GM23338 (cell line): ENCODE measurements around the gene NDEL1. TPM values are rescaled to one million over a fixed set of nuclear protein-coding genes. Genes with fewer than 3 reads are reported as not detected.

Experiments used
- ATAC-seq: fragments of 200-7000 bp; cut with Tn5 transposase; 3 replicates; pipeline ENCODE4 v1.9.1; 2020
- DNase-seq: peaks from one replicate; pipeline ENCODE4 v3.0.0-alpha.2; 2015; ENCODE audit warnings: low spot score
- H2AFZ ChIP-seq: fragments of 200-600 bp; sonication (generic); 2 replicates; pipeline ENCODE4 v1.8.0; 2016; ENCODE audit warnings: antibody characterized with exemption, mild to moderate bottlenecking, moderate library complexity
- H3F3A ChIP-seq: fragments of 200-600 bp; sonication (generic); replicated peaks from 2 replicates; pipeline ENCODE4 v1.8.0; 2017; ENCODE audit warnings: antibody characterized with exemption, mixed run types, low read depth
- H3K27ac ChIP-seq: fragments of 200-600 bp; sonication (generic); 2 replicates; pipeline ENCODE4 v1.6.1; 2016; ENCODE audit warnings: low read depth
- H3K27me3 ChIP-seq: fragments of 200-600 bp; sonication (generic); 2 replicates; pipeline ENCODE4 v1.8.0; 2016; ENCODE audit warnings: mild to moderate bottlenecking, mixed run types, moderate library complexity; ENCODE audit not compliant: insufficient read depth
- H3K36me3 ChIP-seq: fragments of 200-600 bp; sonication (generic); 2 replicates; pipeline ENCODE4 v1.8.0; 2016; ENCODE audit warnings: mild to moderate bottlenecking; ENCODE audit not compliant: insufficient read depth
- H3K4me1 ChIP-seq: fragments of 200-600 bp; sonication (generic); 2 replicates; pipeline ENCODE4 v1.8.0; 2016; ENCODE audit warnings: mild to moderate bottlenecking, moderate library complexity; ENCODE audit not compliant: insufficient read depth
- H3K4me2 ChIP-seq: fragments of 200-600 bp; sonication (generic); 2 replicates; pipeline ENCODE4 v1.7.1; 2017; ENCODE audit warnings: mixed run types
- H3K4me3 ChIP-seq: fragments of 200-600 bp; sonication (generic); 2 replicates; pipeline ENCODE4 v1.6.1; 2016; ENCODE audit warnings: mixed run types
- H3K79me2 ChIP-seq: fragments of 200-600 bp; sonication (generic); replicated peaks from 2 replicates; pipeline ENCODE4 v1.8.0; 2017; ENCODE audit warnings: mild to moderate bottlenecking; ENCODE audit not compliant: insufficient read depth
- H3K9me2 ChIP-seq: fragments of 200-600 bp; sonication (generic); 2 replicates; pipeline ENCODE4 v1.8.0; 2017; ENCODE audit not compliant: insufficient read depth
- H4K20me1 ChIP-seq: fragments of 200-600 bp; sonication (generic); replicated peaks from 2 replicates; pipeline ENCODE4 v1.8.0; 2017; ENCODE audit warnings: mild to moderate bottlenecking; ENCODE audit not compliant: insufficient read depth
- H3K27ac Mint-ChIP-seq: 2 replicates; pipeline ENCODE4 v1.8.0; 2020; ENCODE audit warnings: inconsistent platforms, mild to moderate bottlenecking, moderate library complexity, mixed read lengths
- H3K27me3 Mint-ChIP-seq: 3 replicates; pipeline ENCODE4 v1.8.0; 2022; ENCODE audit warnings: low read depth, mild to moderate bottlenecking, moderate library complexity, mixed read lengths, inconsistent platforms; ENCODE audit not compliant: insufficient read depth, poor library complexity
- H3K36me3 Mint-ChIP-seq: 3 replicates; pipeline ENCODE4 v1.8.0; 2021; ENCODE audit warnings: low read depth, mild to moderate bottlenecking, inconsistent platforms, moderate library complexity, mixed read lengths
- H3K4me1 Mint-ChIP-seq: 3 replicates; pipeline ENCODE4 v1.8.0; 2020; ENCODE audit warnings: mild to moderate bottlenecking, inconsistent platforms, mixed read lengths
- H3K4me3 Mint-ChIP-seq: 3 replicates; pipeline ENCODE4 v1.8.0; 2021; ENCODE audit warnings: moderate library complexity, mild to moderate bottlenecking, inconsistent platforms, mixed read lengths
- H3K9me3 Mint-ChIP-seq: 3 replicates; pipeline ENCODE4 v1.8.0; 2020; ENCODE audit warnings: moderate library complexity, mild to moderate bottlenecking, inconsistent platforms, mixed read lengths
- CREB1 ChIP-seq: fragments of 250-450 bp; sonication (Bioruptor Pico); IDR thresholded peaks from 2 replicates; pipeline ENCODE4 v1.5.0; 2020; ENCODE audit warnings: low read depth, mild to moderate bottlenecking, moderate library complexity
- EZH2 ChIP-seq: fragments of 200-600 bp; sonication (generic); IDR thresholded peaks from one replicate; pipeline ENCODE4 v1.8.0; 2017; ENCODE audit warnings: antibody characterized with exemption, mild to moderate bottlenecking, low read depth; ENCODE audit not compliant: unreplicated experiment
- JUNB ChIP-seq: IDR thresholded peaks from one replicate; pipeline ENCODE4 v1.6.1; 2016; ENCODE audit warnings: antibody characterized with exemption; ENCODE audit not compliant: unreplicated experiment
- POLR2AphosphoS5 ChIP-seq: IDR thresholded peaks from 2 replicates; pipeline ENCODE4 v1.6.1; 2016; ENCODE audit warnings: antibody characterized with exemption, low read depth
- ZNF114 ChIP-seq: fragments of 250-450 bp; sonication (Bioruptor Pico); IDR thresholded peaks from 2 replicates; pipeline ENCODE4 v1.5.0; 2020; ENCODE audit warnings: mild to moderate bottlenecking, moderate library complexity
- ZNF331 ChIP-seq: fragments of 250-450 bp; sonication (Bioruptor Pico); IDR thresholded peaks from 2 replicates; pipeline ENCODE4 v1.5.0; 2020; ENCODE audit warnings: low read depth, mild to moderate bottlenecking, moderate library complexity
- polyA plus RNA-seq: library from polyadenylated mRNA; unstranded; fragments of >200 nt; fragmentation: Nextera tagmentation; extraction: Ambion mirVana; gene quantifications from 2 replicates; pipeline ENCODE4 v1.2.1, GENCODE V29; 2016
- total RNA-seq: library from RNA; depleted of rRNA; stranded (reverse); fragments of >200 nt; shearing (Covaris generic); gene quantifications from 2 replicates; pipeline ENCODE4 v1.2.3, GENCODE V29; 2014
- TF ChIP-seq, protein P1 (sequence below): fragments of 250-450 bp; sonication (Bioruptor Pico); IDR thresholded peaks from 2 replicates; pipeline ENCODE4 v1.5.0; 2020; ENCODE audit warnings: mild to moderate bottlenecking, moderate library complexity
- TF ChIP-seq, protein P2 (sequence below): IDR thresholded peaks from 2 replicates; pipeline ENCODE4 v1.6.1; 2016; ENCODE audit warnings: antibody characterized with exemption
- TF ChIP-seq, protein P3 (sequence below), 2 experiments: fragments of 200-600 bp in 1 of 2; sonication (generic) in 1 of 2; conservative IDR thresholded peaks; 2 replicates each; pipeline versions ENCODE4 v1.5.1 to v1.6.1; 2016 to 2017; ENCODE audit warnings: antibody characterized with exemption in 2 of 2, low read depth in 2 of 2, mild to moderate bottlenecking in 2 of 2, moderate library complexity in 1 of 2

The NDEL1 gene
- total and polyA plus RNA-seq, 2 experiments from 2014 or later = 21.2 to 26.0 TPM

DNA sequence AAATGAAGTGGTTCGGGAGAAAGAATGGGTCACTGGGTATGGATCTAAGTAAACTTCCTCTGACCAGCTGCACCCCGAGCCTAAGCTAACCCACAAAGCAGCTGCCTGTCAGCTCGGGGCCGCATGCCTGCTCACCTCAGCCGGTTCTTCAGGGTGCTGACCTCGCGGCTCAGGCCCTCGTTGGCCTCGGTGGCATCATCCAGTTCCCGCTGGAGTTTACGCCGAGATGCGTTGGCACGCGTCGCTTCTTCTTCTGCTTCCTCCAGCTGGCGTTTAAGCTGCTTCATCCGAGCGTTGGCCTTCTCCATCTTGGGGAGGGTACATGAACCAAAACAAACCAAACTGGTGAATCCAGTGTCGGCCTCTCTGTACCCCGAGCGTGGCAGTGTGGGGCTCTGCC is 41.1 kb downstream of the NDEL1 start:
- peaks cover 13% of the 10 kb centered on the region for H4K20me1 ChIP-seq
- H3K4me3 ChIP-seq = no peak overlapping the region
- no peak for DNase-seq
- no peak overlapping the region for H3K4me2 ChIP-seq
- Mint-ChIP-seq H3K27ac (no peak overlapping the region), H3K4me3 (no peak overlapping the region), H3K36me3 (peaks cover 90% of the 10 kb centered on the region), H3K9me3 (no peaks in the 10 kb centered on the region), H3K27me3 (peaks cover 12% of the 10 kb centered on the region), H3K4me1 (no peaks in the 10 kb centered on the region)
- no peaks in the 10 kb centered on the region for H3K4me1 ChIP-seq
- peaks cover 54% of the 10 kb centered on the region for H3K36me3 ChIP-seq
- TF ChIP-seq, protein P1, sequence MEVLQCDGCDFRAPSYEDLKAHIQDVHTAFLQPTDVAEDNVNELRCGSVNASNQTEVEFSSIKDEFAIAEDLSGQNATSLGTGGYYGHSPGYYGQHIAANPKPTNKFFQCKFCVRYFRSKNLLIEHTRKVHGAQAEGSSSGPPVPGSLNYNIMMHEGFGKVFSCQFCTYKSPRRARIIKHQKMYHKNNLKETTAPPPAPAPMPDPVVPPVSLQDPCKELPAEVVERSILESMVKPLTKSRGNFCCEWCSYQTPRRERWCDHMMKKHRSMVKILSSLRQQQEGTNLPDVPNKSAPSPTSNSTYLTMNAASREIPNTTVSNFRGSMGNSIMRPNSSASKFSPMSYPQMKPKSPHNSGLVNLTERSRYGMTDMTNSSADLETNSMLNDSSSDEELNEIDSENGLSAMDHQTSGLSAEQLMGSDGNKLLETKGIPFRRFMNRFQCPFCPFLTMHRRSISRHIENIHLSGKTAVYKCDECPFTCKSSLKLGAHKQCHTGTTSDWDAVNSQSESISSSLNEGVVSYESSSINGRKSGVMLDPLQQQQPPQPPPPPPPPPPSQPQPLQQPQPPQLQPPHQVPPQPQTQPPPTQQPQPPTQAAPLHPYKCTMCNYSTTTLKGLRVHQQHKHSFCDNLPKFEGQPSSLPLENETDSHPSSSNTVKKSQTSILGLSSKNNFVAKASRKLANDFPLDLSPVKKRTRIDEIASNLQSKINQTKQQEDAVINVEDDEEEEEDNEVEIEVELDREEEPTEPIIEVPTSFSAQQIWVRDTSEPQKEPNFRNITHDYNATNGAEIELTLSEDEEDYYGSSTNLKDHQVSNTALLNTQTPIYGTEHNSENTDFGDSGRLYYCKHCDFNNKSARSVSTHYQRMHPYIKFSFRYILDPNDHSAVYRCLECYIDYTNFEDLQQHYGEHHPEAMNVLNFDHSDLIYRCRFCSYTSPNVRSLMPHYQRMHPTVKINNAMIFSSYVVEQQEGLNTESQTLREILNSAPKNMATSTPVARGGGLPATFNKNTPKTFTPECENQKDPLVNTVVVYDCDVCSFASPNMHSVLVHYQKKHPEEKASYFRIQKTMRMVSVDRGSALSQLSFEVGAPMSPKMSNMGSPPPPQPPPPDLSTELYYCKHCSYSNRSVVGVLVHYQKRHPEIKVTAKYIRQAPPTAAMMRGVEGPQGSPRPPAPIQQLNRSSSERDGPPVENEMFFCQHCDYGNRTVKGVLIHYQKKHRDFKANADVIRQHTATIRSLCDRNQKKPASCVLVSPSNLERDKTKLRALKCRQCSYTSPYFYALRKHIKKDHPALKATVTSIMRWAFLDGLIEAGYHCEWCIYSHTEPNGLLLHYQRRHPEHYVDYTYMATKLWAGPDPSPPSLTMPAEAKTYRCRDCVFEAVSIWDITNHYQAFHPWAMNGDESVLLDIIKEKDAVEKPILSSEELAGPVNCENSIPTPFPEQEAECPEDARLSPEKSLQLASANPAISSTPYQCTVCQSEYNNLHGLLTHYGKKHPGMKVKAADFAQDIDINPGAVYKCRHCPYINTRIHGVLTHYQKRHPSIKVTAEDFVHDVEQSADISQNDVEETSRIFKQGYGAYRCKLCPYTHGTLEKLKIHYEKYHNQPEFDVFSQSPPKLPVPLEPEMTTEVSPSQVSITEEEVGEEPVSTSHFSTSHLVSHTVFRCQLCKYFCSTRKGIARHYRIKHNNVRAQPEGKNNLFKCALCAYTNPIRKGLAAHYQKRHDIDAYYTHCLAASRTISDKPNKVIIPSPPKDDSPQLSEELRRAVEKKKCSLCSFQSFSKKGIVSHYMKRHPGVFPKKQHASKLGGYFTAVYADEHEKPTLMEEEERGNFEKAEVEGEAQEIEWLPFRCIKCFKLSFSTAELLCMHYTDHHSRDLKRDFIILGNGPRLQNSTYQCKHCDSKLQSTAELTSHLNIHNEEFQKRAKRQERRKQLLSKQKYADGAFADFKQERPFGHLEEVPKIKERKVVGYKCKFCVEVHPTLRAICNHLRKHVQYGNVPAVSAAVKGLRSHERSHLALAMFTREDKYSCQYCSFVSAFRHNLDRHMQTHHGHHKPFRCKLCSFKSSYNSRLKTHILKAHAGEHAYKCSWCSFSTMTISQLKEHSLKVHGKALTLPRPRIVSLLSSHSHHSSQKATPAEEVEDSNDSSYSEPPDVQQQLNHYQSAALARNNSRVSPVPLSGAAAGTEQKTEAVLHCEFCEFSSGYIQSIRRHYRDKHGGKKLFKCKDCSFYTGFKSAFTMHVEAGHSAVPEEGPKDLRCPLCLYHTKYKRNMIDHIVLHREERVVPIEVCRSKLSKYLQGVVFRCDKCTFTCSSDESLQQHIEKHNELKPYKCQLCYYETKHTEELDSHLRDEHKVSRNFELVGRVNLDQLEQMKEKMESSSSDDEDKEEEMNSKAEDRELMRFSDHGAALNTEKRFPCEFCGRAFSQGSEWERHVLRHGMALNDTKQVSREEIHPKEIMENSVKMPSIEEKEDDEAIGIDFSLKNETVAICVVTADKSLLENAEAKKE = no peak
- TF ChIP-seq CREB1 (CRISPR knock-in tag) (no peak), JUNB (no peak), POLR2AphosphoS5 (no peak), ZNF331 (CRISPR knock-in tag) (no peak), EZH2 (no peak), ZNF114 (no peak)
- TF ChIP-seq, protein P2, sequence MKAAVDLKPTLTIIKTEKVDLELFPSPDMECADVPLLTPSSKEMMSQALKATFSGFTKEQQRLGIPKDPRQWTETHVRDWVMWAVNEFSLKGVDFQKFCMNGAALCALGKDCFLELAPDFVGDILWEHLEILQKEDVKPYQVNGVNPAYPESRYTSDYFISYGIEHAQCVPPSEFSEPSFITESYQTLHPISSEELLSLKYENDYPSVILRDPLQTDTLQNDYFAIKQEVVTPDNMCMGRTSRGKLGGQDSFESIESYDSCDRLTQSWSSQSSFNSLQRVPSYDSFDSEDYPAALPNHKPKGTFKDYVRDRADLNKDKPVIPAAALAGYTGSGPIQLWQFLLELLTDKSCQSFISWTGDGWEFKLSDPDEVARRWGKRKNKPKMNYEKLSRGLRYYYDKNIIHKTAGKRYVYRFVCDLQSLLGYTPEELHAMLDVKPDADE = no peak
- TF ChIP-seq, protein P3, sequence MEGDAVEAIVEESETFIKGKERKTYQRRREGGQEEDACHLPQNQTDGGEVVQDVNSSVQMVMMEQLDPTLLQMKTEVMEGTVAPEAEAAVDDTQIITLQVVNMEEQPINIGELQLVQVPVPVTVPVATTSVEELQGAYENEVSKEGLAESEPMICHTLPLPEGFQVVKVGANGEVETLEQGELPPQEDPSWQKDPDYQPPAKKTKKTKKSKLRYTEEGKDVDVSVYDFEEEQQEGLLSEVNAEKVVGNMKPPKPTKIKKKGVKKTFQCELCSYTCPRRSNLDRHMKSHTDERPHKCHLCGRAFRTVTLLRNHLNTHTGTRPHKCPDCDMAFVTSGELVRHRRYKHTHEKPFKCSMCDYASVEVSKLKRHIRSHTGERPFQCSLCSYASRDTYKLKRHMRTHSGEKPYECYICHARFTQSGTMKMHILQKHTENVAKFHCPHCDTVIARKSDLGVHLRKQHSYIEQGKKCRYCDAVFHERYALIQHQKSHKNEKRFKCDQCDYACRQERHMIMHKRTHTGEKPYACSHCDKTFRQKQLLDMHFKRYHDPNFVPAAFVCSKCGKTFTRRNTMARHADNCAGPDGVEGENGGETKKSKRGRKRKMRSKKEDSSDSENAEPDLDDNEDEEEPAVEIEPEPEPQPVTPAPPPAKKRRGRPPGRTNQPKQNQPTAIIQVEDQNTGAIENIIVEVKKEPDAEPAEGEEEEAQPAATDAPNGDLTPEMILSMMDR (conservative IDR thresholded peaks at IDR 0.05; ENCODE audit: low read depth in 2 of 2) = no peak
- no peaks in the 10 kb centered on the region for H3K9me2 ChIP-seq
- H3K79me2 ChIP-seq = no peaks in the 10 kb centered on the region
- H3F3A ChIP-seq = peaks cover 22% of the 10 kb centered on the region; the same call in 1 of the 2 replicates
- H3K27me3 ChIP-seq = no peaks in the 10 kb centered on the region
- no peak overlapping the region for H2AFZ ChIP-seq
- H3K27ac ChIP-seq = no peak overlapping the region
- ATAC-seq = no peak
